Heart left ventricle (tissue), 13 donors: Measurements from ENCODE around the gene PSMG1.

ENCODE experiments used
- POLR2A ChIP-seq, 2 donors: fragments of 450-650 bp; IDR thresholded peaks; one replicate each; pipeline ENCODE4 v1.6.1; 2017; ENCODE audit warnings: antibody characterized with exemption in 2 of 2, mild to moderate bottlenecking in 2 of 2, moderate library complexity in 2 of 2
- TF ChIP-seq, protein P1 (sequence below), 12 donors: fragments of 200-600 bp; sonication (generic) in 4 of 12; IDR thresholded peaks; one replicate each; pipeline versions ENCODE4 v1.5.0 to v1.8.0; 2018 to 2022; ENCODE audit warnings: antibody characterized with exemption in 12 of 12, mild to moderate bottlenecking in 5 of 12
- donor health status: ischemic (EF 13 %, LVEDD 7.1; RV severe dilation, severe dysfunction).
- donor health status: DM: no; HTN: yes; CAD: no.
- donor health status: DM: no; HTN: no; CAD: no.
- donor health status: ischemic (EF 25% LVEDD 6.9; RV normal size, moderate dysfunction).
- donor health status: ischemic (EF 25% LVEDD 5.7; RV mildly dilated, moderate dysfunction).
- donor health status: ischemic (EF 35%, LVEDD 5.7; RV mildly dilated, moderate dysfunction).
- donor health status: nonischemic (EF 11% LVEDD 7.7; RV severe dilation, severe dysfunction).
- donor health status: DM: yes; HTN: yes; CAD: no.
- donor health status: PGD.
- donor health status: ischemic (EF 29% LVEDD 5.4; RV normal size, mild dysfunction).
- donor health status: nonischemic (EF 23%, LVEDD 6.1; RV moderate dilation, normal function).

DNA sequence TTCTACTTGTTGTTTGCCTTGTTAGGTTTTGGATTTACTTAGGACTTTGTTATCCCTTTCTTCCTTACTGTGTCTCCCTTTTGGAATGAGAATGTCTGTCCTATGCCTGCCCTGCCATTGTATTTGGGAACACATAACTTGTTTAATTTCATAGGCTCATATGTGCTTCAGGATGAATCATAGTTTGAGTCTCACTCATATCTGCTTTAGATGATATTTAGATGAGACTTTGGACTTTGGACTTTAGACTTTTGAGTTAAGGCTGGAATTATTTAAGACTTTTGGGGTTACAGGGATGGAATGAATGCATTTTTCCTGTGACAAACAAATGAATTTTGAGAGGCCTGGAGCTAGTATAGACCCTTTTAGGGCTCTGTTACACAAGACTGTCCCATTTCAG is 33.4 kb downstream of the PSMG1 start:
- TF ChIP-seq, protein P1, sequence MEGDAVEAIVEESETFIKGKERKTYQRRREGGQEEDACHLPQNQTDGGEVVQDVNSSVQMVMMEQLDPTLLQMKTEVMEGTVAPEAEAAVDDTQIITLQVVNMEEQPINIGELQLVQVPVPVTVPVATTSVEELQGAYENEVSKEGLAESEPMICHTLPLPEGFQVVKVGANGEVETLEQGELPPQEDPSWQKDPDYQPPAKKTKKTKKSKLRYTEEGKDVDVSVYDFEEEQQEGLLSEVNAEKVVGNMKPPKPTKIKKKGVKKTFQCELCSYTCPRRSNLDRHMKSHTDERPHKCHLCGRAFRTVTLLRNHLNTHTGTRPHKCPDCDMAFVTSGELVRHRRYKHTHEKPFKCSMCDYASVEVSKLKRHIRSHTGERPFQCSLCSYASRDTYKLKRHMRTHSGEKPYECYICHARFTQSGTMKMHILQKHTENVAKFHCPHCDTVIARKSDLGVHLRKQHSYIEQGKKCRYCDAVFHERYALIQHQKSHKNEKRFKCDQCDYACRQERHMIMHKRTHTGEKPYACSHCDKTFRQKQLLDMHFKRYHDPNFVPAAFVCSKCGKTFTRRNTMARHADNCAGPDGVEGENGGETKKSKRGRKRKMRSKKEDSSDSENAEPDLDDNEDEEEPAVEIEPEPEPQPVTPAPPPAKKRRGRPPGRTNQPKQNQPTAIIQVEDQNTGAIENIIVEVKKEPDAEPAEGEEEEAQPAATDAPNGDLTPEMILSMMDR (IDR thresholded peaks at IDR 0.05), result no peak
- TF ChIP-seq POLR2A (IDR thresholded peaks at IDR 0.05), result no peak
